LNCaP clone FGC (cell line): Measurements from ENCODE around the gene RPL22.

Experiments
- DNase-seq: peaks from one replicate; pipeline ENCODE4 v3.0.0-alpha.2; 2011; ENCODE audit warnings: low read depth
- H3K4me3 ChIP-seq: 2 replicates; pipeline ENCODE4 v1.5.1; 2011; ENCODE audit warnings: mild to moderate bottlenecking, low read depth, low read length, control low read depth
- TF ChIP-seq, protein P1 (sequence below): IDR thresholded peaks from 2 replicates; pipeline ENCODE4 v1.5.1; 2012; ENCODE audit warnings: mild to moderate bottlenecking; ENCODE audit not compliant: control insufficient read depth, insufficient read depth; ENCODE audit errors: extremely low read depth

The RPL22 gene

DNA sequence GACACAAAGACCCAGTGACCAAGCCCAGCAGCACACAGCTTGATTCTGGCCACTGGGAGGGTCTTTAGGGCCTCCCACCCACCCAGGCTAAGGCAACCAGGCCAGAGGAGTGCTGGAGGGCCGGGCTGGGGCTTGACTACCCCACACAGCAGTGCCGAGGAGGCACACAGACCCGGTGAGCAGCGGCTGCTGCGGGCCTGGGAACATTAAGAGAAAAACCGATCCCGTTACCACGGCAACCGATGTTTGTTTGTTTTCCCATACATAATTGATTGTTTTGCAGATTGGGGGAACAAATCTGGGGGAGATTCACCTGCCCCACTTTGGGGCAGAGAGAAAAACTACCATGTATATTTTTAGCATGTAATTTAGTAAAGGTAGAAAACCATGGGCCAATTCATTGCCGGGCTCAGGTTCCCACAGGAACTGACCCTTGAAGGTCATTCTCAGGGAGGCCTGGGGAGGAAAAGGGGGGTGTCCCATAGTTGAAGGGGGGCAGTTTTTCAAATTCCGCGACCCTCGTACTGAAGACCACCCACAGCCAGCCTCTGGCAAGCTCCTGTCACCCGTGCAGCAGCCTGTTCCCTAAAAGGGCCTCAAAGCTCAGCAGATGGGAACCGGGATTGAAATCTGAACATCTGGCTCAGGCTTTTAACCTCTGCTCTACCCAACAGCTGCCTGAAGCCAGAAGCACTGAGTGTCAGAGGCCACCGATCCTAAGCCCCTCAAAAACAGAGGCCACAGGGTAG, 54.6 kb downstream of the RPL22 start:
- no peak for DNase-seq
- H3K4me3 ChIP-seq: no peak overlapping the region
- TF ChIP-seq, protein P1, sequence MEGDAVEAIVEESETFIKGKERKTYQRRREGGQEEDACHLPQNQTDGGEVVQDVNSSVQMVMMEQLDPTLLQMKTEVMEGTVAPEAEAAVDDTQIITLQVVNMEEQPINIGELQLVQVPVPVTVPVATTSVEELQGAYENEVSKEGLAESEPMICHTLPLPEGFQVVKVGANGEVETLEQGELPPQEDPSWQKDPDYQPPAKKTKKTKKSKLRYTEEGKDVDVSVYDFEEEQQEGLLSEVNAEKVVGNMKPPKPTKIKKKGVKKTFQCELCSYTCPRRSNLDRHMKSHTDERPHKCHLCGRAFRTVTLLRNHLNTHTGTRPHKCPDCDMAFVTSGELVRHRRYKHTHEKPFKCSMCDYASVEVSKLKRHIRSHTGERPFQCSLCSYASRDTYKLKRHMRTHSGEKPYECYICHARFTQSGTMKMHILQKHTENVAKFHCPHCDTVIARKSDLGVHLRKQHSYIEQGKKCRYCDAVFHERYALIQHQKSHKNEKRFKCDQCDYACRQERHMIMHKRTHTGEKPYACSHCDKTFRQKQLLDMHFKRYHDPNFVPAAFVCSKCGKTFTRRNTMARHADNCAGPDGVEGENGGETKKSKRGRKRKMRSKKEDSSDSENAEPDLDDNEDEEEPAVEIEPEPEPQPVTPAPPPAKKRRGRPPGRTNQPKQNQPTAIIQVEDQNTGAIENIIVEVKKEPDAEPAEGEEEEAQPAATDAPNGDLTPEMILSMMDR: no peak

DNA sequence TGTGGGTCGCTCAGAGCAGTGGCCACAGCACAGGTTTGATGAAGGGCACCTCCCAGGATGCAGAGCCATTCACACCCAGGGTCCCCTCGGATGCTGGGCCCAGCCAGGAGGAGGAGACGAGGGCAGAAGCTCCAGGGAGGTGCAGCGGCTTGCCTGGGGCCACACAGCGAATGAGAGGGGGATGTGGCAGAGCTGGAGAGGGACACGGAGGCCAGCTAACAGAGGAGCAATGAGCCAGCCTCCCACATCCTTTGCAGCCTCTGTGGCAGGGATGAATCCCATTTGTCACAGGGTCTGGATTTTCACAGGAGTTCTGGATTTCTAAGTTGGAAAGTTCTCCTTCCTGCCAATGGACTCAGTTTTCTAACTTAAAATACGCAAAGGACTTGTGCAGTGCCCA, 55.2 kb downstream of the RPL22 start:
- H3K4me3 ChIP-seq: no peak overlapping the region
- DNase-seq: no peak
- TF ChIP-seq, protein P1: no peak

DNA sequence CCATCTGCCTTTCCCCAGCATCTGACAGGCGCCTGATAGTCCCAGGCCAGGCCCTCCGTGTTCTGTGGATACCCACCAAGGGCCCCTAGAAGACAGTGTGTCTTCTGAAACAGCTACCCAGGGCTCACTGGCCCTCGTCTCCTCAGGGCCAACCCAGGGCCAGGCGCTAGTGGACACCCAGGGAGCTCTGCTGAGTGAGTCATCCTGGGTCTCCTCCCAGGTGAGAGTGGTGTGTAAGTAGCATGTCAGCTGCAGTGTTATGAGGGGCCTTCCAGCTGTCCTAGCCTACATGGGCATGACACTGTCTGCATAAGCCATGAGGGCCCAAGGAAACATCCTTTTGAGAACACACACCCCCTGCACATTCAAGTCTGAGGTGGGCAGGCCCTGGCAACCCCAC, 56.0 kb downstream of the RPL22 start:
- H3K4me3 ChIP-seq: no peak overlapping the region
- TF ChIP-seq, protein P1: no peak
- DNase-seq: no peak

- TF ChIP-seq, protein P1: no peak
These were observed 56.7 kb downstream of the RPL22 start for GRCh38 chr1:6142734-6143133.

DNA sequence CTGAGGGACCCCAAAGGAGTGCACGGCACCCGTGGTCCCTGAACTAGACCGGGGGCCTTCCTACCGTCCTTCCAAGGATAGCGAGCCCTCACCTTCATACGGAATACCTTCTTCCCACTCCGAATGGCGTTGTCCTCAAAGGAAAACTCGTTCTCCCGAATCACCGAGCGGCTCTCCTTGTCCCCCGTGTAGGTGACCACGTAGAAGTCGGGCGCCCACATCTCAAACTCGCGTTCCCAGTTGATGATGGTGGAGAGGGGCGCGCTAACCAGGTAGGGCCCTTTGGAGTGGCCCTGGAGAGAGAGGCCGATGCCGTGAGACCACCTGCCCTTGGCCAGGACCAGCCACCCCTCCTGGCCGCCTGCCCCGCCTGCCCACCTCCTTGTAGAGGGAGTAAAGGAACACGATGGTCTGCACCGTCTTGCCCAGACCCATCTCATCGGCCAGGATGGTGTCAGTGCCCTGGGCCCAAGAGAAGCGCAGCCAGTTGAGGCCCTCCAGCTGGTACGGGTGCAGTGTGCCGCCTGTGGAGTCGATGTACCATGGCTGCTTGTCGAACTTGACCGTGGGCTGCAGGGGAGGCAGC, 57.3 kb downstream of the RPL22 start:
- DNase-seq: no peak
- TF ChIP-seq, protein P1: no peak
- no peak overlapping the region for H3K4me3 ChIP-seq

More at GRCh38 chr1:6142734-6143133, 56.7 kb downstream of the RPL22 start:
- H3K4me3 ChIP-seq: no peak overlapping the region
- no peak for DNase-seq

GRCh38 chr1:6141592-6141991, 57.8 kb downstream of the RPL22 start:
- no peak overlapping the region for H3K4me3 ChIP-seq
- DNase-seq: no peak
- TF ChIP-seq, protein P1: no peak

- no peak overlapping the region for H3K4me3 ChIP-seq
- no peak for DNase-seq
- TF ChIP-seq, protein P1: no peak
These were observed 59.0 kb downstream of the RPL22 start for GRCh38 chr1:6140413-6140812.
